Esophagus muscularis mucosa (tissue), 4 donors: Measurements from ENCODE around the gene THRA. TPM values are rescaled to one million over a fixed set of nuclear protein-coding genes. Genes with fewer than 3 reads are reported as not detected.

Experiments used
- DNase-seq: peaks from one replicate; pipeline ENCODE4 v3.0.0-alpha.2; 2017; ENCODE audit errors: extremely low spot score
- H3K27ac ChIP-seq, 4 donors: fragments of 200-600 bp; sonication (generic); replicated peaks in 1 of 4; 1 replicate in 3 of 4; 2 replicates in 1 of 4; pipeline ENCODE4 v1.5.1; 2016 to 2019; ENCODE audit warnings: mild to moderate bottlenecking in 1 of 4
- H3K27me3 ChIP-seq, 4 donors: fragments of 200-600 bp; sonication (generic); one replicate each; pipeline versions ENCODE4 v1.5.1 to v1.6.0; 2016 to 2019
- H3K36me3 ChIP-seq, 4 donors: fragments of 200-600 bp; sonication (generic); one replicate each; pipeline ENCODE4 v1.5.1; 2016 to 2019
- H3K4me1 ChIP-seq, 4 donors: fragments of 200-600 bp; sonication (generic); one replicate each; pipeline ENCODE4 v1.5.1; 2016 to 2019
- H3K4me3 ChIP-seq, 4 donors: fragments of 200-600 bp; sonication (generic); 1 replicate in 2 of 4; 2 replicates in 2 of 4; pipeline ENCODE4 v1.5.1; 2016 to 2019; ENCODE audit warnings: mild to moderate bottlenecking in 4 of 4, moderate library complexity in 1 of 4
- H3K9me3 ChIP-seq, 4 donors: fragments of 200-600 bp; sonication (generic); 1 replicate in 3 of 4; 2 replicates in 1 of 4; pipeline ENCODE4 v1.5.1; 2016 to 2019
- EP300 ChIP-seq: sonication (generic); formaldehyde crosslinking; IDR thresholded peaks from one replicate; pipeline ENCODE4 v1.6.1; 2017; ENCODE audit warnings: antibody characterized with exemption
- POLR2A ChIP-seq: fragments of 450-650 bp; IDR thresholded peaks from one replicate; pipeline ENCODE4 v1.6.1; 2017; ENCODE audit warnings: antibody characterized with exemption, moderate library complexity, mild to moderate bottlenecking, low read depth
- POLR2AphosphoS5 ChIP-seq, 2 donors: sonication (generic); formaldehyde crosslinking; IDR thresholded peaks; one replicate each; pipeline ENCODE4 v1.6.1; 2017; ENCODE audit warnings: antibody characterized with exemption in 2 of 2
- WGBS: methylation state at CpG from one replicate; pipeline ENCODE4 v1.1.5; 2018; 5-methylcytosine and 5-hydroxymethylcytosine counted together
- intact Hi-C: fragments of 100-400 bp; cut with DNase I; formaldehyde crosslinking; loops from one replicate; pipeline ENCODE4 v1.15.1; 2023
- total RNA-seq, 4 donors: library from RNA; depleted of rRNA; stranded (reverse); fragments of >200 nt; gene quantifications; one replicate each; pipeline versions ENCODE4 v1.1.0 to v1.2.1, GENCODE V29; 2016
- TF ChIP-seq, protein P1 (sequence below), 3 experiments: fragments of 200-600 bp in 2 of 3; fragments of 450-650 bp in 1 of 3; sonication (generic) in 2 of 3; IDR thresholded peaks; one replicate each; pipeline ENCODE4 v1.5.1; 2017 to 2019; ENCODE audit warnings: antibody characterized with exemption in 3 of 3, mild to moderate bottlenecking in 2 of 3, moderate library complexity in 1 of 3

Gene THRA
- total RNA-seq, 4 donors from 2014 or later, result 69.7 to 112 (median 85.2) TPM

DNA sequence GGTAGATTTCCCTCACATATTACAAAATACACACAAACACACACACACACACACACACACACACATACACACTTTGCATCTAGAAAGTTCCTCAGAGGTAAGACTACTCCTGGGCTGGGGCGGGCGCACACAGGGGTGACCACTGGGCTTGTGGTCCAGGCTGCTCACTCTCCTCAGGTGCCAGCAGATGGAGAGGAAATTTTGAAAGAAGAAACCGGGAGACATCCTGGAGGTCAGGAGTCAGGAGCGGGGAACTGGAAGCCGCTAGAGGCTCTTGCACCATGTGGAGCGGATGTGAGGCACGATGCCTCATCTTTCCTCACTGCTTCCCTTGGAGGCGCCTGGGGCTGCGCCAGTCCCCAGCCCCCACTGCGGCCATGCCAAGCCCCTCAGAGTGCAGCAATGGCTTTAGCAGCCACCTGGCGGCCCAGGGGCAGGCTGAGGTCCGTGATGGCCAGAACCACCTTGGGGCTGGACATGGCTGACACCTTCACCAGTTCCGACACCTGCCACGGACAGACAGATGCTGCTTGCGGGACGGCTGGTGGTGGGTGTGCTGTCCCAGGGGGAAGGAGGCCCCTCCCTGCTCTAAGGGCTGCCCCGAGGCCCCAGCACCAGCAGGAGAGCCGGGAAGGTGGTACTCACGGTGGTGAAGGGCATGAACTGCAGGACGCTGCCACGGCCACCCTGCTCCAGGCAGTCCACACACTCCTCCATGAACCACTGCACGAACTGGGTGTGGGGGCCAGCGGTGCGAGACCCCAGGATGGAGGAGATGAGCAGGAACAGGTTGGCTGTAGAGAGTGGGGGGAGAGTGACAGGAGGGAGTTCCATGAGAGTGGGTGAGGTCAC, 43.4 kb upstream of the THRA start:
- H3K27me3 ChIP-seq, result no peaks in the 10 kb centered on the region
- H3K4me3 ChIP-seq, result no peak overlapping the region
- H3K27ac ChIP-seq, result peak overlapping the region; percentile 65 to 77 (median 73)
- 72% methylated on average over 14 of the region's 24 CpGs for WGBS
- TF ChIP-seq POLR2A, result no peak
- TF ChIP-seq, protein P1, sequence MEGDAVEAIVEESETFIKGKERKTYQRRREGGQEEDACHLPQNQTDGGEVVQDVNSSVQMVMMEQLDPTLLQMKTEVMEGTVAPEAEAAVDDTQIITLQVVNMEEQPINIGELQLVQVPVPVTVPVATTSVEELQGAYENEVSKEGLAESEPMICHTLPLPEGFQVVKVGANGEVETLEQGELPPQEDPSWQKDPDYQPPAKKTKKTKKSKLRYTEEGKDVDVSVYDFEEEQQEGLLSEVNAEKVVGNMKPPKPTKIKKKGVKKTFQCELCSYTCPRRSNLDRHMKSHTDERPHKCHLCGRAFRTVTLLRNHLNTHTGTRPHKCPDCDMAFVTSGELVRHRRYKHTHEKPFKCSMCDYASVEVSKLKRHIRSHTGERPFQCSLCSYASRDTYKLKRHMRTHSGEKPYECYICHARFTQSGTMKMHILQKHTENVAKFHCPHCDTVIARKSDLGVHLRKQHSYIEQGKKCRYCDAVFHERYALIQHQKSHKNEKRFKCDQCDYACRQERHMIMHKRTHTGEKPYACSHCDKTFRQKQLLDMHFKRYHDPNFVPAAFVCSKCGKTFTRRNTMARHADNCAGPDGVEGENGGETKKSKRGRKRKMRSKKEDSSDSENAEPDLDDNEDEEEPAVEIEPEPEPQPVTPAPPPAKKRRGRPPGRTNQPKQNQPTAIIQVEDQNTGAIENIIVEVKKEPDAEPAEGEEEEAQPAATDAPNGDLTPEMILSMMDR (IDR thresholded peaks at IDR 0.05), result no peak
- no peak for TF ChIP-seq POLR2AphosphoS5 (IDR thresholded peaks at IDR 0.05)
- no peak for TF ChIP-seq EP300
- no peaks in the 10 kb centered on the region for H3K9me3 ChIP-seq
- DNase-seq, result no peak
- intact Hi-C loops, result loop anchor here (5.0 kb wide), 2 partner anchors 148 to 173 kb away; no protein-coding TSS in a partner anchor
- peaks cover 16 to 54% (median 48%) of the 10 kb centered on the region in 4 donors for H3K36me3 ChIP-seq
- H3K4me1 ChIP-seq, result peaks cover 51 to 87% (median 81%) of the 10 kb centered on the region in 4 donors

DNA sequence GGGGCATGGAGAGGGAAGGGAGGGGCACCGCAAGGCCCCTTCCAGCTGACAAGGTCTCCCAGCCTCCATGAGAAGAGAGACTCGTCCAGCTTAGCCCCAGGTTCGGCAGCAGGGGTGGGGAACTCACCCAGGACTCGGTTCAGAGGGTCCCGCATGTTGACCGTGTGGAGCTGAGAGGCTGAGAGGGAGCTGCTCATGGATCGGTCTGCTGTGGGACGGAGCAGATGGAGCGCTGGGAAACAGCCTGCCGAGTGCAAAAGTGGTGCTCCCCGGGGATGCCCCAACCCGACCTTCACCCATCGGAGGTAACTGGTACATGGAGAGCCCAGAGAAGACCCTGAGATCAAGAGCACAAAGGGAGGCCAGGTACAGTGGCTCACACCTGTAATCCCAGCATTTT, 42.6 kb upstream of the THRA start:
- no peak for TF ChIP-seq EP300
- TF ChIP-seq, protein P1 (IDR thresholded peaks at IDR 0.05), result no peak
- no peak for TF ChIP-seq POLR2A
- no peak for TF ChIP-seq POLR2AphosphoS5 (IDR thresholded peaks at IDR 0.05)
- H3K4me3 ChIP-seq, result no peak overlapping the region
- 92% methylated on average over 13 of the region's 13 CpGs for WGBS
- DNase-seq, result no peak
- H3K9me3 ChIP-seq, result no peaks in the 10 kb centered on the region
- H3K4me1 ChIP-seq, result peaks cover 48 to 86% (median 80%) of the 10 kb centered on the region in 4 donors
- H3K36me3 ChIP-seq, result peaks cover 16 to 62% (median 54%) of the 10 kb centered on the region in 4 donors
- no peaks in the 10 kb centered on the region for H3K27me3 ChIP-seq
- intact Hi-C loops, result loop anchor here (5.0 kb wide), 1 partner anchor 67 kb away; no protein-coding TSS in a partner anchor
- H3K27ac ChIP-seq, result peak overlapping the region in 1 of 4 donors; percentile 77

DNA sequence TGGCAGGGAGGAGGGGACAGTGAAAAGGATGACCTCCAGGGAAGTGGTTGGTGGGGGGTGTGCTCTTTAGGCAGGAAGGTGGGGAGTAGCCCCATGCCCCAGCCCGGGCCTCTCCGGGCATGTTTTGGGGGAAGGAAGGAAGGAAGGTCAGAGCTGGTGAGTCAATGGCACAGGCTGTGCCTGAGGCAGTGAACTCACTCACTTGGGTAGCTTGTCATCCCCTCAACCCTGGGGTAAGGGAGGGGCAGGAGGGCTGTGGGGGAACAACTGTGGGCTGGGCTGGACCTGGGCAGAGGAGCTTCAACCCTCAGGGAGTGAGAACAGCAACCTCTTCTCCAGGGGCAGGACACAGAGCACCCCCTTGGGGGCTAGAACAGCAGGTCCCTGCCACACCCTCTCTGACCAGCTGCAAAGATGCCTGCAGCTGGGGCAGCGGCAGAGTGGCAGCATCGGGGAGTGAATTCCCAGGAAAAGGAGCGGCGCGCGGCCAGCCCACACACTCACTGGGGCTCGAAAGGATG, 41.3 kb upstream of the THRA start:
- intact Hi-C loops, result loop anchor here (5.0 kb wide), 1 partner anchor 66 kb away; no protein-coding TSS in a partner anchor
- DNase-seq, result no peak
- WGBS, result 70% methylated on average over 8 of the region's 9 CpGs
- Histone ChIP-seq H3K4me3 (no peak overlapping the region), H3K9me3 (no peaks in the 10 kb centered on the region), H3K27me3 (no peaks in the 10 kb centered on the region), H3K36me3 (peaks cover 21 to 75% (median 65%) of the 10 kb centered on the region in 4 donors), H3K4me1 (peaks cover 49 to 92% (median 86%) of the 10 kb centered on the region in 4 donors), H3K27ac (peak overlapping the region; percentile 45 to 69 (median 64))
- TF ChIP-seq POLR2A (no peak), EP300 (no peak), POLR2AphosphoS5 (IDR thresholded peaks at IDR 0.05) (no peak)
- TF ChIP-seq, protein P1 (IDR thresholded peaks at IDR 0.05), result no peak

DNA sequence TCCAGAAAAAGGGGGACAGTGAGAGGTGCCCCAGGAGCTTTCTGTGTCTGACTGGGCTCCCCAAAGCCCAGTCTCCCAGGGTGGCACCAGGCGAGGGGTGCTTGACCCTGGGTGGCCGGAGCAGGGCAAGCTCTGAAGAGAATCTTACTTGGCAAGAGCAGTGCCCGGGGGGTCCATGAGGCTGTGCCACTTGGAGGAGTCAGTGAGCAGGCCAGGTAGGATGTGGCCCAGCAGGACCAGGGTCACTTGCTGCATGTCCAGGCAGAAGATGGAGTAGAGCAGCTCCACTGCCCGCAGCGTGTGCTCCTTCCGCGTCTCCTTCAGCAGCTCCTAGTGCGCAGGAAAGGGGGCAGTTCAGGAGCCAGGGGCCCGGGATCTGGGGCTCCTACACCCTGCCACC, 40.3 kb upstream of the THRA start:
- intact Hi-C loops, result loop anchor here (5.0 kb wide), 1 partner anchor 65 kb away; no protein-coding TSS in a partner anchor
- peaks cover 48 to 92% (median 91%) of the 10 kb centered on the region in 4 donors for H3K4me1 ChIP-seq

More for the DNA sequence above, 40.3 kb upstream of the THRA start:
- H3K36me3 ChIP-seq, result peaks cover 21 to 82% (median 69%) of the 10 kb centered on the region in 4 donors
- no peak overlapping the region for H3K4me3 ChIP-seq
- no CpG with 5 or more reads among the region's 9 CpGs for WGBS
- peak overlapping the region in 3 of 4 donors; percentile 61 to 69 (median 67) for H3K27ac ChIP-seq
- TF ChIP-seq POLR2AphosphoS5 (IDR thresholded peaks at IDR 0.05) (no peak), POLR2A (no peak), EP300 (no peak)
- TF ChIP-seq, protein P1 (IDR thresholded peaks at IDR 0.05), result no peak
- no peaks in the 10 kb centered on the region for H3K9me3 ChIP-seq
- no peaks in the 10 kb centered on the region for H3K27me3 ChIP-seq
- DNase-seq, result no peak
